ENCODE results near the gene POLR3C. TPM values are rescaled to one million over a fixed set of nuclear protein-coding genes. Genes with fewer than 3 reads are reported as not detected.

Gene POLR3C
- total and polyA plus RNA-seq, 2 of the 4 experiments (the other 2 are of a cell fraction): 47.0 to 94.1 TPM

- DNase-seq (no peak), ATAC-seq (ENCODE audit: low read depth) (no peak)
- Histone ChIP-seq H3K36me3 (ENCODE audit: control insufficient read depth, insufficient read depth, low read length) (peaks cover 26% of the 10 kb centered on the region), H2AK5ac (ENCODE audit: low read depth, low read length) (no peak overlapping the region), H3K4me2 (ENCODE audit: low read depth, low read length) (peak overlapping the region; percentile 44; the same call in 1 of the 2 replicates), H2AFZ (replicated peaks; ENCODE audit: low read length, poor library complexity) (no peak overlapping the region), H4K5ac (ENCODE audit: low read depth, low read length) (no peak overlapping the region), H3K4ac (ENCODE audit: low read depth, low read length) (no peak overlapping the region), H3K56ac (ENCODE audit: extremely low read depth, insufficient read depth, low read length) (no peak overlapping the region), H3K79me1 (ENCODE audit: low read depth in 1 of 2, low read length in 2 of 2) (peaks cover 28 to 51% of the 10 kb centered on the region in 2 experiments), H3K4me1 (ENCODE audit: control insufficient read depth, insufficient read depth, low read length) (0 out of 2 replicates have a peak, but pooled peaks cover 2% of the 10 kb centered on the region), H3K9me1 (ENCODE audit: insufficient read depth, low read length) (peaks cover 6% of the 10 kb centered on the region), H2AK9ac (replicated peaks; ENCODE audit: low read depth, low read length, poor library complexity) (no peak overlapping the region), H3K27me3 (ENCODE audit: control insufficient read depth, insufficient read depth, low read length) (no peaks in the 10 kb centered on the region), H2BK120ac (ENCODE audit: low read depth, low read length) (no peak overlapping the region), H4K91ac (ENCODE audit: insufficient read depth, low read depth, low read length) (no peak overlapping the region), H2BK20ac (ENCODE audit: low read depth, low read length) (no peak overlapping the region), H2BK5ac (ENCODE audit: low read depth, low read length, poor library complexity, severe bottlenecking) (no peak overlapping the region), H3K23ac (ENCODE audit: low read depth, low read length) (peak overlapping the region; percentile 6; the same call in 1 of the 2 replicates), H3K4me3 (ENCODE audit: insufficient read depth, low read depth, low read length) (no peak overlapping the region), H3K18ac (ENCODE audit: low read depth, low read length) (no peak overlapping the region), H3K14ac (replicated peaks; ENCODE audit: low read depth, low read length) (no peak overlapping the region), H3K9ac (ENCODE audit: low read depth, low read length) (no peak overlapping the region), H4K20me1 (ENCODE audit: insufficient read depth, low read length) (no peaks in the 10 kb centered on the region), H2BK15ac (ENCODE audit: low read depth, low read length) (no peak overlapping the region), H3K27ac (ENCODE audit: insufficient read depth, low read length) (no peak overlapping the region), H4K8ac (ENCODE audit: low read depth in 2 of 2, low read length in 2 of 2) (no peak overlapping the region), H3K9me3 (ENCODE audit: control insufficient read depth, insufficient read depth, low read length) (no peaks in the 10 kb centered on the region)
- in situ Hi-C loops (cut with MboI; ENCODE audit: low sequenced_read_pairs) (no loop called here), dilution Hi-C loops (cut with HindIII; ENCODE audit: low sequenced_read_pairs, unreplicated experiment) (no loop called here), intact Hi-C loops (cut with micrococcal nuclease) (loop anchor here (10.0 kb wide), 1 partner anchor 101 kb away; no protein-coding TSS in a partner anchor)
- CTCF ChIA-PET: interaction anchor here (1.6 kb wide), 1 partner anchor 13 kb away, joined by 3 read pairs; no protein-coding TSS in a partner anchor
- POLR2A ChIA-PET (ENCODE audit: unreplicated experiment): interaction anchor here (0.7 kb wide), 1 partner anchor 9 kb away, joined by 3 read pairs; no protein-coding TSS in a partner anchor
- TF ChIP-seq, protein P1, sequence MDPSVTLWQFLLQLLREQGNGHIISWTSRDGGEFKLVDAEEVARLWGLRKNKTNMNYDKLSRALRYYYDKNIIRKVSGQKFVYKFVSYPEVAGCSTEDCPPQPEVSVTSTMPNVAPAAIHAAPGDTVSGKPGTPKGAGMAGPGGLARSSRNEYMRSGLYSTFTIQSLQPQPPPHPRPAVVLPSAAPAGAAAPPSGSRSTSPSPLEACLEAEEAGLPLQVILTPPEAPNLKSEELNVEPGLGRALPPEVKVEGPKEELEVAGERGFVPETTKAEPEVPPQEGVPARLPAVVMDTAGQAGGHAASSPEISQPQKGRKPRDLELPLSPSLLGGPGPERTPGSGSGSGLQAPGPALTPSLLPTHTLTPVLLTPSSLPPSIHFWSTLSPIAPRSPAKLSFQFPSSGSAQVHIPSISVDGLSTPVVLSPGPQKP (IDR thresholded peaks at IDR 0.05; ENCODE audit: borderline replicate concordance, low read depth, low read length): no peak
- TF ChIP-seq, protein P2, sequence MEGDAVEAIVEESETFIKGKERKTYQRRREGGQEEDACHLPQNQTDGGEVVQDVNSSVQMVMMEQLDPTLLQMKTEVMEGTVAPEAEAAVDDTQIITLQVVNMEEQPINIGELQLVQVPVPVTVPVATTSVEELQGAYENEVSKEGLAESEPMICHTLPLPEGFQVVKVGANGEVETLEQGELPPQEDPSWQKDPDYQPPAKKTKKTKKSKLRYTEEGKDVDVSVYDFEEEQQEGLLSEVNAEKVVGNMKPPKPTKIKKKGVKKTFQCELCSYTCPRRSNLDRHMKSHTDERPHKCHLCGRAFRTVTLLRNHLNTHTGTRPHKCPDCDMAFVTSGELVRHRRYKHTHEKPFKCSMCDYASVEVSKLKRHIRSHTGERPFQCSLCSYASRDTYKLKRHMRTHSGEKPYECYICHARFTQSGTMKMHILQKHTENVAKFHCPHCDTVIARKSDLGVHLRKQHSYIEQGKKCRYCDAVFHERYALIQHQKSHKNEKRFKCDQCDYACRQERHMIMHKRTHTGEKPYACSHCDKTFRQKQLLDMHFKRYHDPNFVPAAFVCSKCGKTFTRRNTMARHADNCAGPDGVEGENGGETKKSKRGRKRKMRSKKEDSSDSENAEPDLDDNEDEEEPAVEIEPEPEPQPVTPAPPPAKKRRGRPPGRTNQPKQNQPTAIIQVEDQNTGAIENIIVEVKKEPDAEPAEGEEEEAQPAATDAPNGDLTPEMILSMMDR (conservative IDR thresholded peaks at IDR 0.05; ENCODE audit: low read depth, low read length): no peak
- TF ChIP-seq, protein P3, sequence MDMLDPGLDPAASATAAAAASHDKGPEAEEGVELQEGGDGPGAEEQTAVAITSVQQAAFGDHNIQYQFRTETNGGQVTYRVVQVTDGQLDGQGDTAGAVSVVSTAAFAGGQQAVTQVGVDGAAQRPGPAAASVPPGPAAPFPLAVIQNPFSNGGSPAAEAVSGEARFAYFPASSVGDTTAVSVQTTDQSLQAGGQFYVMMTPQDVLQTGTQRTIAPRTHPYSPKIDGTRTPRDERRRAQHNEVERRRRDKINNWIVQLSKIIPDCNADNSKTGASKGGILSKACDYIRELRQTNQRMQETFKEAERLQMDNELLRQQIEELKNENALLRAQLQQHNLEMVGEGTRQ (IDR thresholded peaks at IDR 0.05; ENCODE audit: low read depth, low read length): no peak
- no peak for TF ChIP-seq RFX5 (IDR thresholded peaks at IDR 0.05; ENCODE audit: low read depth, low read length)
- TF ChIP-seq MAZ (IDR thresholded peaks at IDR 0.05; ENCODE audit: borderline replicate concordance, low read depth, low read length): no peak
- no peak for TF ChIP-seq SMC3 (IDR thresholded peaks at IDR 0.05; ENCODE audit: low read depth, low read length)
- TF ChIP-seq POLR2A (IDR thresholded peaks at IDR 0.05; ENCODE audit: low read depth, low read length): no peak
- no peak for TF ChIP-seq FOS (IDR thresholded peaks at IDR 0.05; ENCODE audit: low read depth, low read length)
- no peak for TF ChIP-seq RAD21 (IDR thresholded peaks at IDR 0.05; ENCODE audit: low read length)
- TF ChIP-seq NFE2L2 (IDR thresholded peaks at IDR 0.05; ENCODE audit: low read depth, low read length): no peak
- no peak for TF ChIP-seq BHLHE40 (IDR thresholded peaks at IDR 0.05; ENCODE audit: low read depth, low read length)
- WGBS, 2 experiments (ENCODE audit: extremely low coverage in 2 of 2, insufficient read length in 1 of 2): no CpG with 5 or more reads among the region's 2 CpGs
- no TSS peak for BruUV-seq (replicated peaks)
These were observed 2.0 kb downstream of the POLR3C start for GRCh38 chr1:145826030-145826429.
